HG03159 (cell line): ENCODE results near the gene MED12L.

Source experiments
- ATAC-seq: cut with Tn5 transposase; IDR thresholded peaks from one replicate; pipeline ENCODE4 v1.9.1; 2021; ENCODE audit warnings: mild to moderate bottlenecking, moderate library complexity; ENCODE audit not compliant: unreplicated experiment

The MED12L gene

DNA sequence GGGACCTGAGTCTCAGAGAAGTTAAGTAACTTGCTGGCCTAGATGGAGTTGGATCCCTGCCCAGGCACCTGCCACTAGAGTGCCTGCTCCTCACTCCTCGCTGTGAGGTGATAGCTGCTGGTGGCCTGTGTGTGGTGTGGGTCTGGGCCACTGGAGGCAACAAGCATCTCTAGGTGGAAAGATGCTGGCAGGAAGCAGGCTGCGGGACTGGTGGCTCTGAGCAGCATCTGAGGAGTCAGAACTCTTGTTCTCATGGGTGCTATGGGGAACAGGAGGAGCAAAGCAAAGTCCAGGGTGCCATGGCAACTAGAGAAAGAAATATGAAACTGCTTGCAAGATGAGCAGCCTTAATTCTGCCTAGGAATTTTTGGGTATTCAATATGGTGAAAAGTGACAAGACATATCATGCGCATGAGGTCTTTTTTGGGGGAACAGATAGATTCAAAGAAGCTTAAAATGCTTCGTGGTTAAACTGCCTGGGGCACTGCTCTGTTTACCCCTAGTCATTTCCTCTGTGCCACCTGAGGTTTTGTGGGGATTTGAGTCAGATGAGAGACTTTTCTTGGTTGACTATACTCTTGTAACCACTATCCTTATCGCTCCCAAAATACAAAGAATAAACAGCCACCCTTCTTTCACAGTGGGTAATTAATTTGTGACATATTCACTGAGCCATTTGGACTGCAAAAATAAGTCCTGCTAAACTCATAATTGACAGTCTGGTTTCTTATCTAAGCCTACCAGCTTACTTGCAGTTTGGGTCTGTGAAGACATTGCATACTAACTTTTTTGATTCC is 50.3 kb downstream of the MED12L start:
- peak; percentile 69 for ATAC-seq

DNA sequence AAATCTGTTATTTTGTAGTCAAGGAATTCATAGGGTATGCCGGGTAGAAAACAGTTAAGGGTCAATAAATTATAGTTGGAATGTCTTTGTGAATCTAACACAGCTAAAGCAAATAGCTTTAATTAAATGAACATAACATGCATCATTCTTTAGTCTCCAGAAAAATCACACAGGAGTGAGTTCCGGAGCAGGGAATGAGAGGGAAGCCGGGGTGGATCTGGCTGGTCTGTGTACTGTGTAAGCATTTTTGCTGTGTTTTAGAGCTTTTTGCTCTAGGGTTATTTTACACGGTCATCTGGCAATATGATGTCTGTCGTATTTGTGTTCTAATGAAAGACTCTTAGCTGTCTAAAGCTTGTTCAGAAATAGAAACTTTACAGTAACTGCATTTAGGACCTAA is 57.5 kb downstream of the MED12L start:
- ATAC-seq = no peak

DNA sequence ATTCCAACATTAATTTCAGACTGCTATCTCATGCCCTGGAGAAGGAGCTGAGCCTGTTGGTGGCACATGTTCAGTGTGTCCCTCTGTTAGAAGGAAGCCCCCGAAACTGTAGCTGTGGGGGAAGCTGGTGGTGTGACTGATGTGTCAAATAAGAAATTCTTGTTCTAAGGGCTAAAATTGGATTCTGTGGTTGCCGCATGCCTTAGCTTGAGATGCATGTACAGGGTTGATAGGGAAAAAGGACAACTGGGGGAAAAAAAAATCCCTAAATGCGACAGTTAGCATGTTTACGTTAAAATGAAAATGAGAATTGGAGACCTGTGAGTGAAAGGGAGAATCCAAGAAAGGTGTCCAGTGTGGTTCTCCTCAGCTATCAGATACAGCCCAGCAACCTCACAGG is 58.6 kb downstream of the MED12L start:
- no peak for ATAC-seq

DNA sequence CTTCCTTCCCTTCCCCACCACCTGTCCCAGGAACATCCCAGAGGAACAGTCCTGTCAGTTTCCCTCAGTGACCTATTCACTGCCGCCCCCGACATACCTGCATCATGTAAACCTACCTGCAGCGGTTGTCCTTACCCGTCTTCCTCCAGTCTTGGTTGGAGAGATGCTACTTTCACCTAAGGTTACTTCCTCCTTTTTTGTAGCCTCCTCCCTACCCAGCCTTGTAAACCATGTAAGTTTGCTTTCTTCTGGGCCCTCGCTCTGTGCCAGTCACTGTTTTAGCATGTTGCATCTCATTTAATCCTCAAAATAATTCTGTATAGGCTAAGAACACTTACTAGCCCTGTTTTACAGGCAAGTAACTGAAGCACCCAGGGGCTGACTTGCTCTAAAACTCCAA is 59.3 kb downstream of the MED12L start:
- ATAC-seq = no peak

DNA sequence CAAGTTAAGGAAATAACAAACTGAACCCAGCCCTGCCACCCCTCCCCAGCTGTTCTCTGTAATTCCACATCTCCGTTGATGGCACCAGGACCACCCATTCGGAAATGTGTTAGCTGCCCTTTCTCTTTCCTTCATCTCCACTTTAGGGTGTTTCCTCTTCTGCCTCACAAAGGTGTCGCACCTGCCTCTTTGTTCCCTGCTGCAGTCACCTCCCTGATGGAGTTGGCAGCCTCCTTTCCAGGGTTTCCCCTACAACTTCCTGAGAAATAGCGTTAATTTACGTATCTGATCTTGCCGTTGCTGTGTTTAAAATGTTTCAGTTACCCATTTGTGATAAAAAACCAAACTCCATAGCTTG is 60.2 kb downstream of the MED12L start:
- ATAC-seq = peak; percentile 5

DNA sequence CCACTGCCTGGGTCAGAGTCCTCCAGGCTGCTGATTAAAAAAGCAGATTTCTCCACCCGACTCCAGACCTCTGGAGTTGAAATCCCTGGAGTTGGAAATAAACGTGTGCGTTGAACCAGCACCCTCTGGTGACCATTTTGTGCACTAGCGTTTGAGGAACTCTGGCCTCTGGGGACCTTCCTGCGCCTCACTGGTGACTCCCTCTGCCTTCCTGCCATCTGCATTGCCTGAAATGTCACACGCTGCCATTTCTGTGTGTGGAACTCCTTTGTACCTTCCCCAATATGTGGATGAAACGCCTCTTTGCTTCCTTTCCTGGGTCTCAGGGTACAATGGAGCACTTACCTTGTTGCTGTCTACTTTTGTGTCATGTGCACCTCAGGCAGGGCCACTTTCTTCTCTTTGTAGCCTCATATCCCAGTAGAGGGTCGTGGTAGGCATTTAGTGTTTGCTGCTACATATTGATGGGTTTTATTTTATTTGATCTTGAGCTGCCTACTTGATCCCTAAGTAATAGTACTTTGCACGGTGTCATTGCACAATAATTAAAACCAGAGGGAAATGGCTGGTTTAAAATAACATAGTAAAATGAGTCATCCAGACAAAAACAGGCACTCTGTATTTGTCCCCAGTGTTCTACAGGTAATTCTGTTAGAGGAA is 60.7 kb downstream of the MED12L start:
- peak; percentile 88 for ATAC-seq

DNA sequence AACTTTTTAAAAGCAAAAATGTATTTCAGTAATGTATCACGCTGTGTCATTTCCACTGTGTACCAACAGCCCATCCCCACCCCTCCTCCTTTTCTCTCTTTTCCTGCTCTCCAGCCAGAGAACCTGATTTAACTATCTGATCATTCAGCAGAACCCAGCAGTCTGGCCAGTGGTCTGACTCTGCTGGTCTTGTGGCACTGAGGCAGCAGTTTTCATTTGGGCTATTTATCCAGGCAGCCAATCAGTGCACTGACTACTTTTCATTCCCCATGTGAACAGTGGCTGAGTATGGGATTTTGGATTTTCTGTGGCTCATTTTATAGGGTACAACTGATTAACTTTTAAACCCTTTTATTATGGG is 61.2 kb downstream of the MED12L start:
- no peak for ATAC-seq

DNA sequence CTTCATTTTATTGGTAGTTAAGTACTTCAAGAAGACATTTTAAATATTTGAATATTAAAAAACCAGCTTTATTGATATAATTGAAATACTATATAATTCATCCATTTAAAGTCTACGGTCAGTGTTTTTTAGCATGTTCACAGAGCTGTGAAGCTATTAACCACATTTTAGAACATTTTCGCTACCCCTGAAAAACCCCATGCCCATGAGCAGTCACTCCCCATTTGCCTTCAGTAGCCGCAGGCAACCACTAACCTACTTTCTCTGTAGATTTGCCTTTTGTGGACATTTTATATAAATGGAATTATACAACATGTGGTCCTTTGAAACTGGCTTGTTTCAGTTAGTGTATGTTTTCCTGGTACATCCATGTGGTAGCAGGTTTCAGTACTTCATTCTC is 61.8 kb downstream of the MED12L start:
- ATAC-seq = no peak

DNA sequence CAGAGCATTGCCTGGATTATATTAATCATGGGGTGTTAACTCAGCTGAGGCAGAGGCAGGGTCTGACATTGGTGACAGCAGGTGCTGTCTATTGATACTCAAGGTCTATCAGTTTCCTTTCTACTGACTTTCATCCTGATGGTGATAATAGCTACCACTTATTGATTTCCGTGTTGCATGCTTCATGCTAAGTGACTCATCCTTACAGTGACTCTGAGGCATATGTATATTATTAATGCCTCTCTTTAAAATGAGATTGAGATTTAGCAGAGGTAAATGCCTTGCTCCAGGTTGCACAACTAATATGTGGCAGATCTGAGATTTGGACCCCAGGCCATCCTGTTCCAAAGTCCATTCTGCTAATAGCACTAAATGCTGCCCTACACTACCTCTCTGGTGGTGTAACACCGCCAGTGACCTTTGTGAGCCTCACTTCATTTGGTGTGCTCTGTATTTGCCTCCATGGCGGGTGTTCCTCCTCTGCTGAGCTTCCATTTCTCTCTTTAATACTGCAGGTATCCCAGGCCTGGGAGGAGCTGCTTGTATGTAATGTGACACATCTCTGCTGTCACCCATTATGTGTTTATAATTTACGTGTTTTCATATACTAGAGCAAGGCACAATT is 67.1 kb downstream of the MED12L start:
- ATAC-seq = no peak

DNA sequence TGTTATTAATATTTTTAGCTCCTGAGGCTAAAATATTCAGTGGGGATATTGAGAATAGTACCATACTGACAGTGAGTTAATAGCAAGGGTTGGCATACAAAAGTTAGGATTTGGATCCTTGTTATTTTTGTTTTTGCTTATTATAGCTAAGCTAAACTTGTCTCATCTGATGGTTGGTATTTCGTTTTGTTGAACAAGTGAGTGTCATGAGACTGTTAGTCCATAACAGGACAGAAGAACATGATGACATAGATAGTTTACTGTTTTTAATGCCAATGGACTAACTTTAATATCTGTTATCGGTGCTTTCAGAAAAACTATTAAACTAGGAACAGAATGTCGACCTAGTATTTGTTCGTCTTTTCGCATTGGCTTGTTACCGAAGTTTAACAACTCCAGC is 69.1 kb downstream of the MED12L start:
- ATAC-seq = no peak

DNA sequence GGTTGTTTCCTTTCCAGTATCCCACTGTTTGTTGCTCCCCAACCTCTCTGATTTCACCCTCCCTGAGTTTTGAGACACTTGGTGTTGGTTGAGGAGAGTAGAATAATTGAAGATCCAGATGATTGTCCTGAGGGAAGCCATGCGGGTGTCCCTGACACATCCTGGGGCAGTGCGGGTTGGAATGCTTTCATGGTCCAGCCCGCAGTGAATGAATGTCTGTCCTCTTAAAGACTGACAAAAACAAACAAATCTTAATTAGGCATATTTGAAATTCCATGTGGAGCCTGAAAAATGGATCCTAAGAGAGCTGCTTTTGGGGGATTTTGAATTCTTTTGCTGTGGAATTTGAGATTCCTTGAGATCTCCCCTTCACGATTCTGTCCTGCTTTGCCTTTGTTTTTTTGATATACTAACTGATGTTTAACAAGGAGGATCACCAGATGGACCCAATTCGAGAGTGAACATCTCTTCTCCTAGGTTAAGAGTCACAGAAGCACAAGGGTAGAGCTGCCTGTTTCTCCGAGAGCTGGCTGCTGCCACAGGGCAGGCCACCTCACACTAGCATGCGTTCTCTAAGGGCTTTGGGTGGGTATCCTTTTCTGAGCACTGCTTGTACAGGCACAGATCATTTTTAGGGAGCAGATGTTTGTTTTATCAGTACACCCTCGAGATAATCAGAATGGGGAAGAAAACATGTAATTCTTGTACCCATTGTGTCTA is 70.1 kb downstream of the MED12L start:
- no peak for ATAC-seq

DNA sequence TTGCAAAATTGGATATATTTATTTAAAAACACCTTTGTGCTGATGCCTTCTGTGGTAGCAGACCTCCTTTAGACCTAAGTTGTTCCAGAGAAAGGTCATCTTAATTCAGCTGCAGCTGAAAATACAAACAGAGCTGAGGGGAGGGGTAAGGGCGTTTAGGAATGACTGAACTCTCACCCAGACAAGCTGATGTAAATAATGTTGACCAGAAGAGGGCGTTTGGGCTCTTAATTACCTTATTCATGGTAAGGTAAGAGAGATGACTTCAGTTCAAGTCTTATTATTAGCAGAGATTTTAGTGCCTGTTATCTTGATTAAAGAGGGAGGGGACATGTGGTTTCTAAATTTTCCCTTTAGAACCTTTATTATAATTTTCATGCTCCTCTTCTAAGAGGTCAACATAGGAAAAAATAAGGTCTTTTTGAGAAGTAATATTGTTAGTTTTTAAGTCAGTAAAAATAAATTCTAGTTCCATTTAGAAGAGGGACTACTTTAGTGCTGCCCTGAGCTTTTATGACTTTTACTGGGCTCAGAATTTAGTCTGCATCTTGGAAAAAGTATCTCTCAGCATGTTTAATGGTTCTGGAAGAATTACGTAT is 71.3 kb downstream of the MED12L start:
- peak; percentile 96 for ATAC-seq

DNA sequence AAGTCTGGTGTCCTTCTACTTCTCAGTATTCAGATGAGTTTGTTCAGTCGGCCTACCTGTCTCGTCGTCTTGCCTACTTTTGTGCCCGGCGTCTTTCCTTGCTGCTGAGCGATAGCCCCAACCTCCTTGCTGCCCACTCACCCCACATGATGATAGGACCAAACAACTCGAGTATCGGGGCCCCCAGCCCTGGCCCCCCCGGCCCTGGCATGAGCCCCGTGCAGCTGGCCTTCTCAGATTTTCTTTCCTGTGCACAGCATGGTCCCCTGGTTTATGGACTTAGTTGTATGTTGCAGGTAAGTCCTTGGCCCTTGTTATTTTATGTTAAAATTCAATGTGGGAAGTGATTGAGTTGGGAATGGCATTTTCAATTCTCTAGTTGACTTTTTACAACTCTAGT is 74.3 kb downstream of the MED12L start:
- no peak for ATAC-seq

DNA sequence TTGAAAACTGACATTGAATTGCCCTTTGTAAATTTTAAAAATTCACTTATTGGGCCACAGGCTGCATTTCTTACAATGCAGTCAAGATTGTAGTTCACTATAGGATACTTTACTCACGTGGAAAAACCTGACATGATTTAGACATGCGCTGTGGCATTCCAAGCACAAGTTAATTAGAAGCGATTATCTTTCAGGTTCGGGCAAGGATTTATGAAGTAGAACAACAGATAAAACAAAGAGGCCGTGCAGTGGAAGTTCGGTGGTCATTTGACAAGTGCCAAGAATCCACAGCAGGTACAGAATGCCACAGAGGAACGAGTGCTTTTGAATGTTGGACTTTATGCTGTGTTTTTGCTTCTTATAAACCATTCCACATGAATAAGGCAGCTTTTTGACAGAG is 79.8 kb downstream of the MED12L start:
- no peak for ATAC-seq

DNA sequence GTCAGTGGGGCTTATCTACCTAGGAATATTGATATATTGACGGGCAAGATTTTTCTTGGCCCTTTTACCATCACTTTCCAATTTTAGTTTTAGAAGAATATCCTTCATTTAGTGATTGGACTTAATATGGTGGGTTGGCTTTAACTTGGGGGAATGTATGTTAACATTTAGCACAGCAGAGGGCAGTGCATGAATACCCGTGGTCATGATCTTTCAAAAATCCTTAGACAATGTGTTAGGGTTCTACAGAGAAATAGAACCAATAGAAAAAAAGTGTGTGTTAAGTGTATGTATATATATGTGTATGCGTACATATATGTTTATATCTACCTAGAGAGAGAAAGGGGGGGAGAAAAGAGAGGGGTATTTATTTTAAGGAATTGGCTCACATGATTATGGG is 80.7 kb downstream of the MED12L start:
- no peak for ATAC-seq

DNA sequence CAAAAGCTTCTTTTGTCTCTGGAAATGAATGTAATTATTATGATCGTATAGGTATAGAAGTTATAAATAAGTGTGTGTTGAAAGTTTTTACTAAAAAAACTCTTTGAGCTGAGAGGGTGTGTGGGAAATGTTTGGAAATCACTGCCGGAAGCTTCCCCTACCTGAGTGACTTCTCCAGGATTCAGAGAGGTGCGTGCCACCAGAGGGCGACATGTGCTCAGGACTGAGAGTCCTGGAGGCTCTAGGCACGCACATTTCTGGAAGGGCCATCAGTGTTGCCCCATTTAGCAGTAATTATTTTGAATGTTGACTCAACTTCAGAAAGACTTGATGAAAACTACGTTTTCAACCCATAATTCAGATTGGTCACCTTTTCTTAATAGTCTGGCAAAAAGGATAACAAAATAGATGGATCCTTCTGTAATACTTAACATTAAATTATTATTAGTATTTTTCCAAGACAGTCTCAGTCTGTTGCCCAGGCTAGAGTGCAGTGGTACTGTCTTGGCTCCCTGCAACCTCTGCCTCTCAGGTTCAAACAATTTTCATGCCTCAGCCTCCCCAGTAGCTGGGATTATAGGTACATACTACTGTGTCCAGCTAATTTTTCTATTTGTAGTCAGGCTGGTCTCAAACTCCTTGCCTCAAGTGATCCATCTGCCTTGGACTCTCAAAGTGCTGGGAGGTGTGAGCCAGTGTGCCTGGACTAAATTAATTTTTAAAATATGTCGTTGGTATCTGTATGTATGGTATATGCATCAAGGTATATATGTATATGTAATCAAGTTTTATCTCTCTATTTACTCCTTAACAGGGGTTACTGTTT is 83.0 kb downstream of the MED12L start:
- ATAC-seq = no peak

DNA sequence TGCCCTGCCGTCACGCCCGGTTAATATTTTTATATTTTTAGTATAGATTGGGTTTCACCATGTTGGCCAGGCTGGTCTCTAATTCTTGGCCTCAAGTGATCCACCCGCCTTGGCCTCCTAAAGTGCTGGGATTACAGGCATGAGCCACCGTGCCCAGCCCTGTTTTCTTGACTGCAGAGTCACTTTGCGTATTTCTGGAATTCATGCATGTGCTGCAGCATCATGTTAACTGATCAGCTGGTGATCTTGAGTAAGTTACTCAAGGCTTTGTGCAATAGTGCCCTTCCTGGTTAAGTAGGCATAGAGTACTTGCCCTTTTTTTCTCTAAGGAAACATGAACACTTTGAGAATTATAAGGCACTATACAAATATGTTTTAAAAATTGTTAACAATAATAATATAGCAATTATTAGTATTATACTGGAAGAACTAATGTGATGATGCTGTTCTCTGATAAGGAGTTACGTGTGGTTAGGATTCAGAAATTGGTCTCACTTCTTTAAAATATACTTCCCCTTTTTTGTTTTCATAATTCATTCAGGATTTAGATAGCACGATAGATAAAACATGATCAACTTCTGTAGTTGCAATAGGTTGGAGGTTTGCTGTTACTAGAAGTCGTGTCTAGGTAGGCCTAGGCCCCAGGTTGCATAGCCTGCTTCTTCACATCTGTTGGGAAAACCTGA is 83.9 kb downstream of the MED12L start:
- peak; percentile 53 for ATAC-seq

DNA sequence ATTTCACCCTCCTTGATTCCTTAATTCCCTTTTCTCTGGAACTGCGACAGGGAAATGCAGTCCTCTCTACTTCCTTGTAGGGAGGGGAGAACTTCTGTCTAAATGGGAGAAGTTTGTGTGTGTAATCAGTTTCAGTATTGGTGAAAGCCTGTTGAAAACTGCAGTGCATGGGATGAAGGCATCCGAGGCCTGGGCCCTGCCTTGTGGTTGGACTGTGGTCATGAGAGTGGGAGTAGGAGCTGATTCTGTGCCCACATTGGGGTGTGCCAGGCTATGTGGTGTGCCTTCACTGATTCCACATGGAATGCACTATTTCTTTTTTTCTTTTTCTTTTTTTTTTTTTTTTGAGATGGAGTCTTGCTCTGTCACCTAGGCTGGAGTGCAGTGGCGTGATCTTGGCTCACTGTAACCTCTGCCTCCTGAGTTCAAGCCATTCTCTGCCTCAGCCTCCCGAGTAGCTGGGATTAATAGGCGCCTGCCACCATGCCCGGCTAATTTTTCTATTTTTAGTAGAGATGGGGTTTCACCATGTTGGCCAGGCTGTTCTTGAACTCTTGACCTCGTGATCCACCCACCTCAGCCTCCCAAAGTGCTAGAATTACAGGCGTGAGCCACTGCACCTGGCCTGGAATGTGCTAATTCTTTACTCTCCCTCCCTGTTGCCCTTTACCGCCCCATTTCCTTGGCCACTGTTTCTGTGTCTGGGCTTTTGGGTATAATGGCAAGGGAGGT is 84.7 kb downstream of the MED12L start:
- peak; percentile 32 for ATAC-seq

DNA sequence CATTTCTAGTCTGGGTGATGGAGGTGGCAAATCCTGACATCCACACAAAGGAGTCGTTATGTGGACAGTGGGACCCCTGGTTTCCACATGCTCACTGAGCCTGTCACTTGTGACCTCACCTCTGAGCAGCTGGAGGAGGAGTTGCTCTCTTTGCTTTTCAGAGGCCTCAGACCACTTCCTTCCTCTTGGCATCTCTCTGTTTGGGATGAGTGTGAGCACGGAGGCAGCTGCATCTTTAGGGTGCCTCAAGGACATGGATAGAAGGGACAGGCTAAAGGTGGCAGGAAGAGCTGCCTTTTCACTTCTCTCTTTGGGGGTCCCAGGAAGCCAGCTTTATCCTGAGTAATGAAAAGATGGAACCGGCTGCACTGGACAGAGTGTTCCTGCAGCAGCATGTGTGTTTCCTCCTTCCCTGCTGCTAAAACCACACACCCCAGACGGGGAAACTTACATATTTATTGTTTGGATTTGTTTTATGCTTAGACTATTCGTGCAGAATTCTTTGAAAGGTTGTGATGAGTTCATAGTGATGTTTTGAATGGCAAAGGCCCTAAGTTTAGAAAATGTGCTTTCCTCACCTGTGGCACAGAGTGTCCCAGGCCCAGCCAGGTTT is 85.8 kb downstream of the MED12L start:
- peak; percentile 61 for ATAC-seq
